HG03196 (cell line): ENCODE results near the gene GTF2F2.

ENCODE experiments used
- ATAC-seq: cut with Tn5 transposase; IDR thresholded peaks from one replicate; pipeline ENCODE4 v1.9.1; 2021; ENCODE audit not compliant: unreplicated experiment

Gene GTF2F2

DNA sequence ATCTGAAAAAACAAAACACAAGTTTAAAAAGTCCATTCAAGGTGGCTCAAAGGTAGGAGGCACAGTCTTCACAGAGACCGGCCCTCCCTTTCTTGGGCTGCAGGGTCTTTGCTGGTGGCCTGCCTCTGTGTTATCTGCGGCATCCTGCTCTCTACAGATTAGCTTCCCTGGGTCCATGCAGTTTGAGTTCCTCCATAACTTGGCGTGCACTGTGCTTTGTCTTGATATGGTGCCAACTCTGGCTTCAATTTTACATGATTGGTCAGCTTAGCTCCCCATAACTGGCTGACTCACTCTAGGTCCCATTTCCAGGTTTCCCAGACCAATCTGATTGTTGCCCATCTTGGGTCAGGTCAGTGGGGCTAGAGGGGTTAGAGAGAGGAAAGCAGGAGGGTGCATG, 178.9 kb downstream of the GTF2F2 start:
- ATAC-seq, result no peak

GRCh38 chr13:45300190-45300985, 180.1 kb downstream of the GTF2F2 start:
- no peak for ATAC-seq

DNA sequence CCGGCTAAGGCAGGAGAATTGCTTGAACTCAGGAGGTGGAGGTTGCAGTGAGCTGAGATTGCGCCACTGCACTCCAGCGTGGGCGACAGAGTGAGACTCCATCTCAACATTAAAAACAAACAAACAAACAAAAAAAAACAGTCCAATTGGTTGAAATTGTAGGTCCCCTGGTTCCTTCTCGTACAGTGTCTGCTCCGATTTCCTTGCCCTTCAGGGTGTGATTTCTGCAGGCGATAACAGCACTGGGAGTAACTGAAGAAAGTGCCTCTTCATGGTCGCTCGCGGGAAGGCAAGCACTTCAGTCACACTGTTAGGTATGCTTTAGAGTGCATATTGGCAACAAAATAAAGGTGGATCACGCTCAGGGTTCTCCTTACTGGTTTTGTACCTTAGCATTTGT, 181.0 kb downstream of the GTF2F2 start:
- ATAC-seq, result no peak

GRCh38 chr13:45302507-45302906, 182.2 kb downstream of the GTF2F2 start:
- no peak for ATAC-seq

GRCh38 chr13:45303026-45303425, 182.7 kb downstream of the GTF2F2 start:
- no peak for ATAC-seq

DNA sequence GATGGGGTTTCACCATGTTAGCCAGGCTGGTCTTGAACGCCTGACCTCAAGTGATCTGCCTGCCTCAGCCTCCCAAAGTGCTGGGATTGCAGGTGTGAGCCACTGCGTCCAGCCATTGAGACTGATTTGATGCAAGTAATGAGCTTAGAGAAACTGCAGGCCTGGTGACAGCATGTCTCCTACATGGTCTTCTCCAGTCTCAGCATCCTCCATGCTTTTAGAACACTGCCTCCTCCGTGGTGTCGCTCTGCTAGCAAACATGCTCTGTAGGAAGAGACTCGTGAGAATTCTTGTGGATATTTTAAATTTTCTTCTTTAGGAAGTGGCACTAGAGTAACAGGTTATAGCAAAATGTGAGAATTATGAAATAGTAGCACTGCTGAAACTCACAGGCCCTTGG, 183.6 kb downstream of the GTF2F2 start:
- ATAC-seq, result no peak

DNA sequence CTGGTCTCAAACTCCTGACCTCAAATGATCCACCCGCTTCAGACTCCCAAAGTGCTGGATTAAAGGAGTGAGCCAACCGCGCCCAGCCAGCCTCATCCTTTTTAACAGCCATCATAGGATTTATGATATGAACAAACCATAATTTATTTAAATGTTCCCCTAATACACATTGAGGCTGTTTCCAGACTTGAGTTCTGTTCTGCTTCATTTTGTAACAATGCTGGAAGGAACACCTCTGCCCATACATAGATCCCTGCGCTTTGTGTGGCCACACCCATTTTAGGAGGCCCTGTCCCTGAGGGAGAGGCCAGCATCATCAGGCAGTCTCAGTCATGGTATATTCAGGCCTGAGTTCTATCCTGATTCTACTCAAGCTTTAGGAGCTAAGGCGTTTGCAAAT, 184.8 kb downstream of the GTF2F2 start:
- no peak for ATAC-seq

DNA sequence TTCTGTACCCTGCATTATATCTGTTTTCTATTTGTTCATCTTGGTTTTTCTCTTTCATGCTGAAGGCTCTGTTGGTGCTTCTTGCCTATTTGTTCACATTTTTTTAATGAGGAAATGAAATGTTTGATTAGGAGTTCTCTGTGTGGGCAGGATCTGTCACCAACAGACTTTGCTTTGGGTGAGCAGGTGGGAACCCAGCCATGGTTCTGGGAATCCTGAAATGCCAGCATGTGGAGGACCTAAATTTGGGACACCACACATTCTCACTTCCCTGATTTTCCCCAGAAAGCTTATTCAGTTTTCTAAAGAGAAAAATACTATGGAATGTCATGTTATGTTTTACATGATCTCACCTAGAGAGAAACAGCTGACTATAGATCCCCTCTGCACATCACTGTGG, 186.7 kb downstream of the GTF2F2 start:
- ATAC-seq, result no peak

DNA sequence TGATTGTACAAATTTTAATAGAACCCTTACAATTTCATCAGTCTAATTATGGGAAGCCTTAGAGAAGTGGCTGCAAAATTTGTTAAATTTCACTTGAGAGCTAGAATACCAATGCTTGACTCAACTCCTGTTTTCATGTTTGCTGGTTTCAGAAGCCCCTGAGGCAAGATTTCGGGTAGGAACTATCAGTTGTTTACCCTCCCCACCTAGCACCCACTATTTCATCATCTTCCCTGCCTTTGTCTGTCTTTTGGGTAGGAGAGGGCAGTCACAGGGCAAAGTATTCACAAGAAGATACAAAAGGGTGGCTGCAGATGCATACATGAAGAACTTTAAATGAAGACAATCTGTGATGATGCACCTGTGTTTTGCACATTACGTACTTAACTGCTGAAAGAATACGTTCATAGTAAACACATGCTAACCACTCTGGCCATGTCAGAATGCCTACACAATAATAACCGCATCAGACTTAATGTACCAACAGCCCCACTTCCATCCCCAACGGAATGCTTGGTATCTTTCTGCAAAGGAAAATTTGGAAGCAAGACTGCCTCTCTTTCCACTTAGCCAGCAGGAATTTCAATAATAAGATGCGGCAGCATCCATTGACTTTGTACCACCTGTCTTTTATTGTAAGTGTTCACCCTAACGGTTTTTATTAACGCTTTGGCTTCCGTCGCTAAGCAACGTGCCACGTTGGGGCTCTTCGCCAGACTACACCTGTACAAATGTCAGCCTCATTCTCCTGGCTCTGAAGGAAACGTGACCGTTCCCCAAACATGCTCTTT, 190.2 kb downstream of the GTF2F2 start:
- ATAC-seq, result no peak

DNA sequence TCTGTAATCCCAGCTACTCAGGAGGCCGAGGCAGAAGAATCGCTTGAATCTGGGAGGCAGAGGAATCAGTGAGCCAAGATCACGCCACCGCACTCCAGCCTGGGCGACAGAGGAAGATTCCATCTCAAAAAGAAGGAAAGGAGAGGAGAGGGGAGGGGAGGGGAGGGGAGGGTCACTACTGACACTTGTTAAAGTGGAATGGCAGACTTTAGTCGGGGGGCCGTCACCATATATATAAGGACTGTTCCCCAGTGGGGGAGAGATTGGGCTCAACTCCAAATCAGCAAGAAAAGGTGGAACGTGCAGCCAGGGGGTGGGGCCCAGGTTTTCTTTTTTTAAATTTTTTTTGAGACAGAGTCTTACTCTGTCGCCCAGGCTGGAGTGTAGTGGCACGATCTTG, 194.5 kb downstream of the GTF2F2 start:
- no peak for ATAC-seq

DNA sequence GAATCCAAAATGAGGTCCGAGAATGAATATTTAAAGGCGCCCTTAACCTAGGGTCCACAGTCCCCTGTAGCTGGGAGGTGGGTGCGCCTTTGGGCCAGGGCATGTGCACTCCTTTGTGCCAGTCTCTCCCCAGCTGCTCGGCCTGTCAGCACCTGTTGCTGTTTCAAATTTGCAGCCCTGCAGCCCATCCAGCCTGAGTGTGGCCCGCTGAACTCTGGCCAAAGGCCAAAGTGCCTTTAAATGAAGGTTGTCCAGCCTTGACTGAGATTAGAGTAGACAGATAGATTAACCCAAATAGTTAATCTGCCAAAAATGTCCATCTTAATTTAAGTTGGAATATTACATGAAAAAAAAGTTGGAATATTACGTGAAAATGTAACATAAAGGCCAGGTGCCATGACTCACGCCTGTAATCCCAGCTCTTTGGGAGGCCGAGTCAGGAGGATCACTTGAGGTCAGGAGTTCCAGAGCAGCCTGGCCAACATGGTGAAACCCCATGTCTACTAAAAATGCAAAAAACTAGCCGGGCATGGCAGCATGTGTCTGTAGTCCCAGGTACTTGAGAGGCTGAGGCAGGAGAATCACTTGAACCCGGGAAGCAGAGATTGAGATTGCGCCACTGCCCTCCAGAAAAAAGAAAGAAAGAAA, 195.3 kb downstream of the GTF2F2 start:
- ATAC-seq, result no peak

DNA sequence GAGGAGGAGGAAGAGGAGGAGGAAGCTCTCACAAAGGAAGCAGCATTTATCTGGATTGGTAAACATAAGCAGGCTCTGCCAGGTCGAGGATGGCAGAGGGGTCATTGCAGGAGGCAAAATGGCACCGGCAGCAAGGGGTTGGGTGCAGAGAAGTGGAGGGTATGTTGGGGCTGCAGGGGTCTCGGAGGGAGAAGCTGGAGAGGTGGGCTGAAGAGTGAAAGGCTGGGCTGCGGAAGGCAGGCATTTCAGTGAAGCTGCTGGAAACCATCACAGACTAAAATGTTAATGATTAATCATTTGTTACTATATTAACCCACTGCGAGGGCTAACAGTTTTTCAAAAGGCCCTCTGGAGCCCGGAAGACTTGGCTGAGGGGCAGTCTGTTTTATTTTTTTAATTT, 196.0 kb downstream of the GTF2F2 start:
- ATAC-seq, result no peak

- no peak for ATAC-seq
Measured at GRCh38 chr13:45316996-45317395, 196.7 kb downstream of the GTF2F2 start.

DNA sequence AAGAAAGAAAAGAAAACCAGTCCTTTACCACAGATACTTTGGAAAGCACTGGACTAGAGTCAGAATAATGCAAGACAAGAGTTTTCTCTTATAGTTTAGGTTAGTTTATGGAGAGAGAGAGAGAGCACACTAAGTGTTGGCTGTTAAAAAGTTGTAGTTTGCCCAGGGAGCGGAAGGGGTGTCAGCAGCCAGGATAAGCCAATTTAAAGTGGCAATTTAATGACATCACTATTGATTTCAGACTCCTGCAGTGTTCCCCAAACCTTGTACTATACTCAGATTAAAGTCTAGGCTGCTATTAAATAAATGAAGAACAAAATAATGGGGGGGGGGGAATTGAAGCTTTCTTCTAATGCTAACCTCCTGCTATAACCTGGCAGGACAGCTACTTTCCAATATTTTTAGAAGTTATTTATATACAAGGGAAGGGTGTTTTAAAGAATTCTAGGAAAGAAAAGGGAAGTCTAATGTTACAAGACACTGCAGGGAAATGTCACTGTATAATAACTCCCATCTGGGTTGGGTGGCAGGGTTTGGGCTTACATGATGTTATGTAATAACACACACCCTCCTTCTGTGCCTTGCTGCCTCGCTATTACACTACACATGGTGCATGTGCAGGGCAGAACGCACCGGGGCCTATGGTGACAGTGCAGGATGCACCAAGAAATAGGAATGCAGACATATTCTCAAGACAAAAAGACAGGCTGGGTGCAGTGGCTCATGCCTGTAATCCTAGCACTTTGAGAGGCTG, 200.7 kb downstream of the GTF2F2 start:
- no peak for ATAC-seq

DNA sequence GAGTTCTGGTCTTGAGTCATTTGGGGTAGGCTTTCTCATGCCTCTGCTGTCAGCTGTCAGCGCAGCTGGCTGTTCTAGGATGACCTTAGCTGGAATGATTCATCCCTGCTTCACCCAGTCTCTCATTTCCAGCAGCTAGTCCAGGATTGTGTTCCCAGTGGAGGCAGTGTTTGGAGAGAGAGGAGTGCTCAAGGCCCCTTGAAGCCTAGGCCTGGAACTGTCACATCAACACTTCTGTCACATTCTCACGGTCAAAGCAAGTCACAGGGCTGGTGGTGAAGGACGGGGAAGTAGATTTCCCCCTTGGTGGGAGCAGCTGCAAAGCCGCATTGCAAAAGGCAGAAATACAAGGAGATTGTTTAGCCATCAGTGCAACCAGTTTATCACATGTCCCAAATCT, 205.5 kb downstream of the GTF2F2 start:
- no peak for ATAC-seq

GRCh38 chr13:45327253-45327955, 207.1 kb downstream of the GTF2F2 start:
- ATAC-seq, result no peak

DNA sequence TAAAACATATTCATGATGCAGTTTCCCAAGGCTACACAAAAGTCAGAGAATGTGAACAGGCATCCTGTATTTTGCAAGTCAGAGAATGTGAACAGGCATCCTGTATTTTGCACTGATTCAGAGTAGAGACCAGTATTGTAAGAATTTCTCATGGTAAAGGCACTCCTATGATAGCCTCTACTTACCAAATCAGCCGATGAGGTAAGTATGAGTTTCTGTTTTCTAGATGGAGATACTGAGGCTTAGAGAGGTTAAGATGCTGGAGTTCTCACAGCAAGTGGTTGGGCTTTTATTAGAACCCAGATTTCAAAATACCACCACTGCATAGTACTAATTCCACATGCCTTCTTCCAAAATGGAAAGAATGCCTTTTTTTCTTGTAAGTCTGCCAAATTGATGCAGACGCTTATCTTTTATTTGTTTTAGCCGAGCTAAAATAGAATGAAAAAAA, 208.4 kb downstream of the GTF2F2 start:
- no peak for ATAC-seq

DNA sequence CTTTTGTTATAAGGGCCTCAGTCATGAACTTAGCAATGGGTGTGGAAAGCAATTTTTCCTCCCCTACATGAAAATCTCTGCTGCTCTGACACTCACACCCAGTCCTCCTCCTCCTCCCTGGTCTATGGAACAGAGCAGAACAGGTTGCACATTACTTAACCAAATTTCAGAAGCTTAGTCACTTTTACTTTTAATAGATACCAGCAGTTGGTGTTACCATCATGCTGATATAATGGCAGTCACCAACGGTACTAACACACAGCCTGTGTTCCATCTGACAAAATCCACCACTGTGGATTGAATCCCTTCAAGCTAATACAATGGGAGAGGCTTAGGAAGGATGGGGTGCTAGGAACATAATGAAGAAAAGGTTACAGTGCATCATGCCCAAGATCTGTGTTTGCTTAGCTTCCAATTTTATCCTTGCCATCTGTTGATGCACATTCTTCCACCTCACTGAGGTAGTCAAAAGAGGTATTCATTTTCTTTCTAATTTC, 210.9 kb downstream of the GTF2F2 start:
- ATAC-seq, result no peak

GRCh38 chr13:45331692-45332035, 211.4 kb downstream of the GTF2F2 start:
- no peak for ATAC-seq

DNA sequence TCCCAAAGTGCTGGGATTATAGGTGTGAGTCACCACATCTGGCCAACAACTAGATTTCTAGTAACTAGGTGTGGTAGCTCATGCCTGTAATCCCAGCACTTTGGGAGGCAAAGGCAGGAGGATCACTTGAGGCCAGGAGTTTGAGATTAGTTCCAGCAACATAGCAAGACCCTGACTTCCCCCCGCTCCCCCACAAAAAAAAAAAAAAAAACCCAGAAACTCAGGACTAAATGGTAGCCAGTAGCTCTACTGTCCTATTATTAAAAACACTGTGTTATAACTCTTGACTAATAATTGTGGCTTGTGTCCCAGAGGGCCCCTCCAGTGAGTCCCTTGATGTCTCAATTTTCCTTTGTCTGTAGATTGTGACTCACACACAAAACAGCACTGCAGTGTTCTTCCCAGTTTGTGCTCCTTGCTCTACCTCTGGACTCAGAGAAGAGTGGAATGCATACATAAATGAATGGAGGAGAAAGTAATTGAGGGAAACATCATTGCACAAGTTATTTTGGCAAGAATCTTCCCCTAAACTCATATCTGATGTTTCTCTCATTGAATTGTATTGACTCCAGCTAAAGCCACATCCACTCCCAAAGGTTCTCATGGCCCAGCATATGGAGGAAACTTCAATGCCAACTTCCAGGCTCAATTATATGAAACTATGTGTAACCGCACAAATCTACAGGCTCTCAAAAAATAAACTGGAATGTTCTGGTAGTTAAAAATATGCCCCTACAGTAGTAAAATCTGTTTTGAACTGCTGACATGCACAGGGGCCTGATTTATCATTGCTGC, 211.9 kb downstream of the GTF2F2 start:
- ATAC-seq, result no peak
